Fibroblast of lung (primary cell): ENCODE measurements around the gene CPZ. TPM values are rescaled to one million over a fixed set of nuclear protein-coding genes. Genes with fewer than 3 reads are reported as not detected.

Experiments
- DNase-seq, 2 donors: peaks; one replicate each; pipeline versions ENCODE4 v3.0.0 to v3.0.0-alpha.2; 2010; ENCODE audit warnings: low read depth in 2 of 2
- H2AFZ ChIP-seq: 2 replicates; pipeline ENCODE4 v1.5.1; 2012; ENCODE audit warnings: low read length, control low read depth, inconsistent platforms
- H3K27ac ChIP-seq: 2 replicates; pipeline ENCODE4 v1.5.1; 2011; ENCODE audit warnings: low read length, control low read depth; ENCODE audit not compliant: insufficient read depth
- H3K27me3 ChIP-seq: 2 replicates; pipeline ENCODE4 v1.5.1; 2011; ENCODE audit warnings: mild to moderate bottlenecking, low read length; ENCODE audit not compliant: control insufficient read depth, insufficient read depth
- H3K36me3 ChIP-seq: 2 replicates; pipeline ENCODE4 v1.5.1; 2011; ENCODE audit warnings: low read length; ENCODE audit not compliant: control insufficient read depth, insufficient read depth
- H3K4me1 ChIP-seq: 2 replicates; pipeline ENCODE4 v1.5.1; 2011; ENCODE audit warnings: low read length; ENCODE audit not compliant: control insufficient read depth, insufficient read depth; ENCODE audit errors: extremely low read depth
- H3K4me2 ChIP-seq: 2 replicates; pipeline ENCODE4 v1.5.1; 2011; ENCODE audit warnings: low read length, control low read depth; ENCODE audit not compliant: insufficient read depth; ENCODE audit errors: extremely low read depth
- H3K4me3 ChIP-seq, 4 experiments: fragments of 200-600 bp in 1 of 4; sonication (generic) in 1 of 4; replicated peaks in 1 of 4; 2 replicates each; pipeline ENCODE4 v1.5.1; 2011 to 2016; ENCODE audit warnings: low read length in 4 of 4, low read depth in 3 of 4, mild to moderate bottlenecking in 3 of 4, control low read depth in 2 of 4, inconsistent platforms in 1 of 4, mixed read lengths in 1 of 4; ENCODE audit not compliant: insufficient read depth in 1 of 4; ENCODE audit errors: control extremely low read depth in 1 of 4
- H3K79me2 ChIP-seq: 2 replicates; pipeline ENCODE4 v1.5.1; 2012; ENCODE audit warnings: mild to moderate bottlenecking, low read length, inconsistent platforms; ENCODE audit not compliant: control insufficient read depth, insufficient read depth
- H3K9ac ChIP-seq: 2 replicates; pipeline ENCODE4 v1.5.1; 2011; ENCODE audit warnings: mild to moderate bottlenecking, low read length, control low read depth; ENCODE audit not compliant: insufficient read depth
- H3K9me3 ChIP-seq: 2 replicates; pipeline ENCODE4 v1.5.1; 2012; ENCODE audit warnings: low read depth, low read length; ENCODE audit not compliant: control insufficient read depth, insufficient read depth
- H4K20me1 ChIP-seq: 2 replicates; pipeline ENCODE4 v1.5.1; 2011; ENCODE audit warnings: low read length; ENCODE audit not compliant: control insufficient read depth, insufficient read depth; ENCODE audit errors: extremely low read depth
- EZH2 ChIP-seq: IDR thresholded peaks from 2 replicates; pipeline ENCODE4 v1.5.1; 2012; ENCODE audit warnings: low read length, control low read depth, mild to moderate bottlenecking; ENCODE audit errors: missing control alignments
- polyA plus RNA-seq, 2 donors: library from polyadenylated mRNA; depleted of rRNA in 1 of 2; stranded (reverse) in 1 of 2; unstranded in 1 of 2; fragments of >200 nt; gene quantifications; 2 replicates each; pipeline ENCODE4 v1.2.1, GENCODE V29; 2011 to 2012; ENCODE audit warnings: missing spikeins in 1 of 2
- total RNA-seq: library from RNA; depleted of rRNA; stranded (reverse); fragments of >200 nt; gene quantifications from 2 replicates; pipeline ENCODE4 v1.2.1, GENCODE V29; 2014
- TF ChIP-seq, protein P1 (sequence below), 2 donors: IDR thresholded peaks in 1 of 2; conservative IDR thresholded peaks in 1 of 2; 1 replicate in 1 of 2; 2 replicates in 1 of 2; pipeline ENCODE4 v1.5.1; 2011 to 2012; ENCODE audit warnings: low read length in 2 of 2, control low read depth in 1 of 2, inconsistent platforms in 1 of 2, low read depth in 1 of 2, mild to moderate bottlenecking in 1 of 2

Gene CPZ
- total and polyA plus RNA-seq, 2 donors (not counting 1 experiment from before 2014, with no cell fraction given): 7.1 to 24.4 TPM

DNA sequence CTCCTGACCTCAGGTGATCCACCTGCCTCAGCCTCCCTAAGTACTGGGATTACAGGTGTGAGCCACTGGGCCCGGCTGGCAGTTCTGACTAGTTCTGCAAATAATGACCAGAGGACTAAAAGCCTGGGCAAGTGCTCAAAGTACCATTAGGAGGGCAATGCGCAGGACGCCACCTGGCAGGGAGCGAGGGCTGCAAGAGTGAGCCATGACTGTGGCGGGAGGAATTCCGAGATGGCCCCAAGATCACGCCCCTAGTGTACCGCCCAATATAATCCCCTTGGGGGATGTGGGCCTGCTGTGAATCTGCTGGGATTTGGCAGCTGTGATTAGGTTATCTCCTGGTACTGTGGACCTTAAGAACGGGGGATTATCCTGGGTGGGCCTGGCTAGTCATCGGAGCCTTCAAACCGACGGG is 38.6 kb upstream of the CPZ start:
- no peak overlapping the region for H3K9ac ChIP-seq
- H3K27me3 ChIP-seq: no peaks in the 10 kb centered on the region
- no peaks in the 10 kb centered on the region for H3K9me3 ChIP-seq
- TF ChIP-seq, protein P1, sequence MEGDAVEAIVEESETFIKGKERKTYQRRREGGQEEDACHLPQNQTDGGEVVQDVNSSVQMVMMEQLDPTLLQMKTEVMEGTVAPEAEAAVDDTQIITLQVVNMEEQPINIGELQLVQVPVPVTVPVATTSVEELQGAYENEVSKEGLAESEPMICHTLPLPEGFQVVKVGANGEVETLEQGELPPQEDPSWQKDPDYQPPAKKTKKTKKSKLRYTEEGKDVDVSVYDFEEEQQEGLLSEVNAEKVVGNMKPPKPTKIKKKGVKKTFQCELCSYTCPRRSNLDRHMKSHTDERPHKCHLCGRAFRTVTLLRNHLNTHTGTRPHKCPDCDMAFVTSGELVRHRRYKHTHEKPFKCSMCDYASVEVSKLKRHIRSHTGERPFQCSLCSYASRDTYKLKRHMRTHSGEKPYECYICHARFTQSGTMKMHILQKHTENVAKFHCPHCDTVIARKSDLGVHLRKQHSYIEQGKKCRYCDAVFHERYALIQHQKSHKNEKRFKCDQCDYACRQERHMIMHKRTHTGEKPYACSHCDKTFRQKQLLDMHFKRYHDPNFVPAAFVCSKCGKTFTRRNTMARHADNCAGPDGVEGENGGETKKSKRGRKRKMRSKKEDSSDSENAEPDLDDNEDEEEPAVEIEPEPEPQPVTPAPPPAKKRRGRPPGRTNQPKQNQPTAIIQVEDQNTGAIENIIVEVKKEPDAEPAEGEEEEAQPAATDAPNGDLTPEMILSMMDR (conservative IDR thresholded peaks at IDR 0.05 in 1 of 2, IDR thresholded peaks at IDR 0.05 in 1 of 2; ENCODE audit: low read depth in 1 of 2, low read length in 2 of 2): no peak
- TF ChIP-seq EZH2: no peak
- no peak for DNase-seq
- no peak overlapping the region for H2AFZ ChIP-seq
- no peaks in the 10 kb centered on the region for H4K20me1 ChIP-seq
- no peak overlapping the region for H3K4me2 ChIP-seq
- H3K36me3 ChIP-seq: no peaks in the 10 kb centered on the region
- no peak overlapping the region for H3K27ac ChIP-seq
- peaks cover 2% of the 10 kb centered on the region for H3K4me1 ChIP-seq
- H3K4me3 ChIP-seq: no peak overlapping the region
- no peaks in the 10 kb centered on the region for H3K79me2 ChIP-seq

DNA sequence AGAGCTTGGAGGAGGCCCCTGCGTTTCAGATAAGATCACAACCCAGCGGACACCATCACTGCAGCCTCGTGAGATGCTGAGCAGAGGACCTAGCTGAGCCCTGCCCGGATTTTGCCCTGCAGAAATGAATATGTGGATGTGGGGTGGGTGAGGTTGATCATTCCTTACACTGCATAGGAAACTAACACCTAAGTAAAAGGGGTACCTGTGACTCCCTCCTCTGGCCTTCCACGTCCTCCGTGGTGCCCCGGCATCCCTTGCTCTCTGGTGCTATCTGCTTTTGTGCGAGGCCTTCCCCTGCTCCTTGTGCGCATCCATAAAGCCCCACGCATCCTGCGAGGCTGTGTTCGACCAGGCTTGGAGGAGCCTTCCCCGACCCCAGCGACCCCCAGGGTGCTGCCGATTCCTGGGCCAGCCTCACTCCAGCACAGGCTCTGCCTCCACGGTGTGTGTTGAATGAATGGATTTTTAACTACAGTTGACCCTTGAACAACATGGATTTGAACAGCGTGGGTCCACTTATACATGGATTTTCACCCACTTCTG is 37.9 kb upstream of the CPZ start:
- H3K9me3 ChIP-seq: no peaks in the 10 kb centered on the region
- no peaks in the 10 kb centered on the region for H4K20me1 ChIP-seq
- H3K79me2 ChIP-seq: no peaks in the 10 kb centered on the region
- H3K27ac ChIP-seq: no peak overlapping the region
- H3K4me2 ChIP-seq: no peak overlapping the region
- TF ChIP-seq, protein P1 (conservative IDR thresholded peaks at IDR 0.05 in 1 of 2, IDR thresholded peaks at IDR 0.05 in 1 of 2; ENCODE audit: low read depth in 1 of 2, low read length in 2 of 2): no peak
- TF ChIP-seq EZH2: no peak
- no peak overlapping the region for H3K9ac ChIP-seq
- no peak for DNase-seq
- no peak overlapping the region for H2AFZ ChIP-seq
- peaks cover 2% of the 10 kb centered on the region for H3K4me1 ChIP-seq
- H3K4me3 ChIP-seq: no peak overlapping the region
- no peaks in the 10 kb centered on the region for H3K36me3 ChIP-seq
- no peaks in the 10 kb centered on the region for H3K27me3 ChIP-seq

DNA sequence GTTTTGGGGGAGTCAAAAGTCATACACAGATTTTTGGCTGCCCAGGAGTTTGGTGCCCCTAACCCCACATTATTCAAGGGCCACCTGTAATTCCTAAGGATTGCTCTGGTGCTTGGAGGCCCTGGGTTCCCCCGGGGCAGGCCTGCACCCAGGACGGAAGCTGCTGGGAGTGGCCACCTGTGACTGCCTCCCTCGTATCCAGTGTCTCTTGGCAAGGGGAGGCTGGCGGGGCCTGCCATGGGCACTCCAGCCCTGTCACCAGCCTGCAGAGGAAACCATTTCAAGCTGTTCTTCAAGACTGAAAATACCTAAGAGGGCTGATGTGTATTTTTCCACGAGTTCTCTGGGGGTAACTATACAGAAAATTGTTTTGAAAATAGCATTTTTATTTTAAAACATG is 36.8 kb upstream of the CPZ start:
- Histone ChIP-seq H3K27me3 (no peaks in the 10 kb centered on the region), H3K79me2 (no peaks in the 10 kb centered on the region), H3K4me1 (peaks cover 2% of the 10 kb centered on the region), H3K4me3 (no peak overlapping the region), H3K4me2 (no peak overlapping the region), H2AFZ (no peak overlapping the region), H3K9me3 (no peaks in the 10 kb centered on the region), H4K20me1 (no peaks in the 10 kb centered on the region), H3K27ac (no peak overlapping the region), H3K36me3 (no peaks in the 10 kb centered on the region), H3K9ac (no peak overlapping the region)
- TF ChIP-seq, protein P1 (conservative IDR thresholded peaks at IDR 0.05 in 1 of 2, IDR thresholded peaks at IDR 0.05 in 1 of 2; ENCODE audit: low read depth in 1 of 2, low read length in 2 of 2): no peak
- TF ChIP-seq EZH2: no peak
- DNase-seq: no peak
